ENCODE measurements around the gene CHEK2.
A peak's percentile ranks its signal among the peaks of the same experiment; 100 is the strongest.
"Not testable (repeated sequence)": the region's sequence is repeated elsewhere in the genome, so short reads cannot be mapped to it uniquely, and the experiment has no call there.

Gene CHEK2

DNA sequence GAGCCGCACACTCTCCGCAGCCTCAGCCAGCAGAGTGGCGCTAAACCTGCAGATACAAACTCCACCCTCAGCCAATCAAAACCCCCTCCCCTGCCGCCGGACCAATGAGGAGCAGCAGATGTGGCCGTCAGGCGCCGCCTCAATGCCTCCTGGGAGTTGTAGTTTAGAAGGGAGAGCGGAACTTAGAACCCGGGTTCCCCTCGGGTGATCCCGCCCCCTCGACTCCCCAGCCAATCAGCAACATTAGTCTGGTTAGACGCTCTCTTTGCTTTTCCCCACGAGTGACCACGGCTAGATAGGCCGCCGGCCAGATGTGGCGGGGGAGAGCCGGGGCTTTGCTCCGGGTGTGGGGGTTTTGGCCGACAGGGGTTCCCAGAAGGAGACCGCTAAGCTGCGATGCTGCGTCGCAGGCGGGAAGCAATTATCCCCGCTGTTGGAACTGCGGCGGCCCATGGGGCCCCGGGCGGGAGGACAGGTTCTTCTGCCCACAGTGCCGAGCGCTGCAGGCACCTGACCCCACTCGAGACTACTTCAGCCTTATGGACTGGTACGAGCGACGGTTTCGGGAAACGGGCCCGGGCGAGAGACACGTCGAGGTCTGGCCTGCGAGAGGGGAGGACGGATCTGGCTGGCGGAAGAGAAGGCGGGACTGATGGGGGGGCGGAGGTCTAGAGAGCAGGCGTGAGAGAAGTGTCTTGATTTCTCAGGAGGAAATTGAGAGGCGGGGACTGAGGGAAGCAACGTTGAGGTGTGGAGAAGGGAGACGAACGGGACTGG, at the start of gene CHEK2, which contains the start of gene HSCB:
TSS of gene CHEK2 (minus strand) at position 36 of the 777 bp plus-strand sequence. CDS start 7,099 bp downstream, outside the sequence.
TSS of gene HSCB (plus strand) at position 255 of the 777 bp plus-strand sequence. CDS start at position 312, 57 bp downstream.
- peak; percentile 98 for DNase-seq

DNA sequence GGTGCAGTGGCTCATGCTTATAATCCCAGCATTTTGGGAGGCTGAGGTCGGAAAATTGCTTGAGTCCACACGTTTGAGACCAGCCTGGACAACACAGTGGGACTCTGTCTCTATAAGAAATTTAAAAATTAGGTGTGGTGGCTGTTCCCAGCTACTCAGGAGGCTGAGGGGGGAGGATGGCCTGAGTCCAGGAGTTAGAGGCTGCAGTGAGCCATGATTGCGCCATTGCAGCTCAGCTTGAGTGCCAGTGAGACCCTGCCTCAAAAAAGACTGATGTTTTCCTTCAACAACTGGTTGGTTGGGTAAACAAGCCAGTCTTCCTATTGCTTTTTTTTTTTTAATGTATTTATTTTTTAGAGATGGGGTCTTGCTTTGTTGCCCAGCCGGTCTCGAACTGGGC, 49.5 kb upstream of the CHEK2 start:
- no peak for DNase-seq

DNA sequence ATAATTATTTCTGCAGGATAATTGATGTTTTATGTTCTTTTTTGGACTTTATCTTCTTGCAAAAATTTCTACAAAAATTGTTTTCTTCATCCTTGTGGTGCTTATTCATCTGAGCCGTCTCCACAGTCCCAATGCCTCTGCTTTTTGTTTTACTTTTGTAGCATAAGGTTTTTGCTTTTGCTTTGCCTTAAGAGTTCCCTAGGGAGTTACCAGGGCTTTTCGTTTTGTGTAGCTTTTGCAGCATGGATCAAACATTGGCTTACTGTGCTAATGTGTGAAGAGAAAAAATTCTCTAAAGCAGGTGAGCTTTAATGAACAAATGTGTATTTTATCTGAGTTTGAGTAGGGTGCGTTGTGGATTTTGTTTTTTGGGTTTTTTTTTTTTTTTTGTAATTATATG, 47.0 kb upstream of the CHEK2 start:
- DNase-seq = no peak

DNA sequence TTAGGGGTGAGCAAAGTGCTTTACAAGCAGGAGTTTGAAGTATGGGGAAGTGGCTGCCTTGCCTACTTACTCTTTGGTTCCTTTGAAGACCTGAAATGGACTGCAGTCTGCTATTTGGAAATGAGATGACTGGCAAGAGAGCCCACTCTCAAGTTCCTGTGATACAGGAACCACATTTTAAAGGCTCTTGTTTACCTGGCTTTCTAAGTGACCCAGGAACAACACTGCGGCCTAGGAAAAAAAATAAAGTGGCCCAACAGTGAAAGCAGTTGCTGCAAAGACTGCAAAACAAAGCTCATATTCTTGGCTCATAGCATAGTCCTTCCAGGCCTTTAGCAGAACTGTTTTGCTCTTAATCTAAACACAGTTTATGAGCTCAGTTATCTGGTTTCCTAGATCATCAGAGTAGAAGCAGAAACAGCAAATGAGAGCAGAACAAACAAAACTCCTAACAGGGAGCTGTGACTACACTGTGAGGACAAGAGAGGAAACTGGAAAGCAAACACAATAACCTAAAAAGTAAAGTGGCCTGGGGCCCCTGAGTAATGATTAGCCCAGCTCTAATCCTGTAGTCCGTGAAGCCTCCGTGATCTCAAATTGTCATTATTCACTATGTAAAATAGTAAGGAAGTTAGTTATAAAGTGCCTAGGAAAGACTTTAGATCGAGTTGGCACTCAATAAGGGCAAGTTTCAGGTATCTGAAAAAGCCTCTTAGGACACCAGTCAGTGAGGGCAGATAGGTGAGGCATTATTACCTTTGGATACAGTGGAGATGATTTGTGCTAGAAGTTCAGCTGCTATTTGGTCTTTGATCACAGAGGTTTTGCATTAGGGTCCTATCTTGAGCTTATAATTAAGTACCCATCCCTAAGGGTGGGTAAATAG, 42.4 kb upstream of the CHEK2 start:
- DNase-seq = no peak

DNA sequence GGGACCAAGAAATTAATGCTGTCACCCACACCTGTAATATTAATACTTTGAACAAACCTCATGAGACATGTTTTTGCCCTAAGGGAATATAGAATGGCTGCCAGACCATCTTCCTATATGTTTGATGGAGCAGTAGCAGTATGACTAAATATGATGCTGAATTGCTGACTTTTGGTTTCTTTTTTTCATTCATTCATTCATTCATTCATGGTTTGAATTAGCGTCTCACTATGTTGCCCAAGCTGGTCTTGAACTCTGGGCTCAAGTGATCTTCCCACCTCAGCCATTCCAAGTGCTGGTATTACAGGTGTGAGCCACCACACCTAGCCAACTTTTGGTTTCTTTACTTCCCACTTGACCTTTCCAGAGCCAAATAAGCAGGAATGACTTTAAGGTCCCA, 38.7 kb upstream of the CHEK2 start:
- no peak for DNase-seq

DNA sequence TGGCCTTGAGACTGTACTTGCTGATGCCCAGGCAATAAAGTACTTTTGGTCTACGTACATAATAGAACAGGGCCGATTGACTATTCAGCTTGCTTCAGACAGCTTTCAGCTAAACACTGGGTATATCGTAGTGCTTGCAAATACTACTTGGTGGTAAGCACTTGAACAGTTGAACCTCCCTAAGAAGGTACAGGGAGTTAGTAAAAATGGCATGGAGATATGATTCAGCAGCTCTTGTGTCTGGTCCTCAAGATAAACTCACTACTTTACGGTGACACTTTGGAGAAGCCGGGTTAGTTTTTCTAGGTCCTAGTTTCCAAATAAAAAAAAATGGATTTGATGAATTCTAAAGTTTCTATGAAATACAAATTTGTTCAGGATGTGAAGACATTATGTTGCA, 38.2 kb upstream of the CHEK2 start:
- no peak for DNase-seq

DNA sequence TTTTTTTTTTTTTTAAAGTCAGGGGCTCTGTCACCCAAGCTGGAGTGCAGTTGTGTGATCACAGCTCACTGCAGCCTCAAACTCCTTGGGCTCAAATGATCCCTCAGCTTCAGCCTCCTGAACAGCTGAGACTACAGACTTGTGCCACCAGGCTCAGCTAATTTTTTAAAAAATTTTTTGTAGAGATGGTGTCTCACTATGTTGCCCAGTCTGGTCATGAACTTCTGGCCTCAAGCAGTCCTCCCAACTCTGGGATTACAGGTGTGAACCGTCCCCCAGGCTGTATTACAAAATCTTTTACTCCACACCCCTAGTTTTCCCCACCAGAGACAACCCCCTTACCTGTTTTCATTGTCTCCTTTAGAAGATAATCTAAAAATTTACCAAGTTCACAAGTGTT, 32.8 kb upstream of the CHEK2 start:
- DNase-seq = no peak

DNA sequence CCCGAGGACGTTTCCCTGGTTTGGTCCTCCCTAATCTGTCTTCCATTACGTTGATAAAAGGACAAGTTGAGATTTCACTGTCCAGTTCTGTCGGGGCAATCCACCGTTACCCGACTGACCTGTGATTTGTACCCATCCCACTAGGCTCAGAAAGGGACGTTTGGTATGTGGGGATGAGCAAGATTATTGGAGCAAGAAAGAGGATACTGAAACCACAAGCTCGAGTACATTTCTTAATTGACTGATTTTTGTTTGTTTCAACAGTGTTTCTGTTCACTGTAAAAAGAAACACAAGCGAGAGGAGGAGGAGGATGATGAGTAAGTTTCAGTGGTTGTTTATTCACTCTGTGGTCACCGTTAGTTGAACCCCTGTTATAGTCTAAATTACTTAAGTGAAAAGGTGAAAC, 31.8 kb upstream of the CHEK2 start:
- peak; percentile 16 for DNase-seq

DNA sequence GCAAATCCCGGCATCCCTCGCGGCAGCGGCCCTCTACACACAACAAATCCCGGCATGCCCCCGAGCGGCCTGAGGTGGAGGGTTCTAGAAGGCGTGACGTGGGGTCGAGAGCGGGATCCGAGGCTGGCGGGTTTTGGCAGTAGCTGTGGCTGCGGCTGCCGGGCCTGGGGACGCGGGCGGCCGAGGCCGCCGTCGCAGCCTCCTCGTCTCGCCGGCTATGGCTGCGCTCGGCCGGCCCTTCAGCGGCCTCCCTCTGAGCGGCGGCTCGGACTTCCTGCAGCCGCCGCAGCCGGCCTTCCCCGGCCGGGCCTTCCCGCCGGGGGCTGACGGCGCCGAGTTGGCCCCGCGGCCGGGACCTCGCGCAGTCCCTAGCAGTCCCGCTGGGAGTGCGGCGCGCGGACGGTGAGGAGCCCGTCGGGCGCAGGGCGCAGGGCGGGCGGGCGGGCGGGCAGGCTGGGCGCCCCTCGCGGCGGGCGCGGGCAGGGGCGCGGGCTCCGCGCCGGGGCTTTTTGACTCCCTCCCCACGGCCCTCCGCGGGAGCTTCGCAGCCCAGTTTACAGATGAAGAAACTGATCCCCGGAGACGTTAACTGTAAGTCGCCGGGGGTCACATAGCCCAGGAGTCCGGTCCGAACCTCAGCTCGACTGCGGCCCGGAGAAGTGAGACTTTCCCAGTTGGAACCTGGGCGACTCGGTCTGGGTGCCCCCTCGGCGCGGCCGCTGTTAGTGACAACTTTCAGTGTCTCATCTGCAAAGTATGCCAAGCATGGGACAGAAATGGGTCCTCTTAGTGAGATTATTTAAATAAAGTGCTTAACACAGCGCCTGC, 31.2 kb upstream of the CHEK2 start, which contains the start of gene CCDC117:
TSS of gene CCDC117 (plus strand) at position 63 of the 828 bp plus-strand sequence. CDS start at position 218, 155 bp downstream.
- DNase-seq = peak; percentile 95

DNA sequence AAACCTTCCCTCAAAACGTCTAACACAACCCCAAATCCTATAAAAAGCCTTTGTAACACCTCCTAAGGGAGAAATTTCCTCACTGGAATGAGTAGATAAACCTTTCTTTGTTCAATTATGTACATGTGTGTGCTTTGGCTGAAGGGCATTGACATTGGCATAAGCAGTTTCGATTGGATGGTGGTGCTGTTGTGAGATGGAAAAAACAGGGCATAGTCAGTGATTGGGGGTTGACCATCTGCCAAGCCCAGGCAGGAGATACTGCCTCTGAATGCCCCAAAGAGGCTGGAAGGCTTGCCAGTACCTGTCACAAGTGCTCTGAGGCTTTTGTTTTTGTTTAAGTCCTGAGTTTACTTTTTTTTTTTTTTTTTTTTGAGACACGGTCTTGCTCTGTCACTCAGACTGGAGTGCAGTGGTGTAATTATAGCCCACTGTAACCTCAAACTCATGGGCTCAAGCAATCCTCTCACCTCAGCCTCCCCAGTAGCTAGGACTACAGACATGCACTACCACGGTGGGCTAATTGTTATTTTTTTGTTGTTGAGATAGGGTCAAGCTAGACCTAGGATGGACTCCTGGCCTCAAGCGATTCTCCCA, 29.7 kb upstream of the CHEK2 start:
- no peak for DNase-seq

DNA sequence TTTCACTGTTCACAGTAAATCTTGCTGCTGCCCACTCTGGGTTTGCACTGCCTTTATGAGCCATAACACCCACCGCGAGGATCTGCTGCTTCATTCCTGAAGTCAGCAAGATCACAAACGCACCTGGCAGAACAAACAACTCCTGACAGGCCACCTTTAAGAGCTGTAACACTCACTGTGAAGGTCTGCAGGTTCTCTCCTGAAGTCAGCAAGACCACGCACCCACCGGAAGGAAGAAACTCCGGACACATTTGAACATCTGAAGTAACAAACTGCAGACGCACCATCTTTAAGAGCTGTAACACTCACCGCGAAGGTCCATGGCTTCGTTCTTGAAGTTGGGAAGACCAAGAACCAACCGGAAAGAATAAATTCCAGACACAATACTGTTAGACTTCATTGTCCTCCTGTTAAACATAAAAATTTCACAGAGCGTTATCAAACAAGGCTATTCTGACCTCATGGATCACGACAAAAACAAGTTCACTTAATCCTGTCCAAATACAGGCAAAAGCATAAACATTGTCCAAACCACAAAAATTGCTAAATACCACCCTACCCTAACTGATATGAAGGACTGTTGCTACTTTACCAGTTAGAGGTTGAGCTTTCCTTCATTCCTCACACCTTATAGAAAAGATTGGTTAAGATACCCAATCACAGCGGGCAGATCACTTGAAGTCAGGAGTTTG, 27.9 kb upstream of the CHEK2 start:
- DNase-seq = no peak

DNA sequence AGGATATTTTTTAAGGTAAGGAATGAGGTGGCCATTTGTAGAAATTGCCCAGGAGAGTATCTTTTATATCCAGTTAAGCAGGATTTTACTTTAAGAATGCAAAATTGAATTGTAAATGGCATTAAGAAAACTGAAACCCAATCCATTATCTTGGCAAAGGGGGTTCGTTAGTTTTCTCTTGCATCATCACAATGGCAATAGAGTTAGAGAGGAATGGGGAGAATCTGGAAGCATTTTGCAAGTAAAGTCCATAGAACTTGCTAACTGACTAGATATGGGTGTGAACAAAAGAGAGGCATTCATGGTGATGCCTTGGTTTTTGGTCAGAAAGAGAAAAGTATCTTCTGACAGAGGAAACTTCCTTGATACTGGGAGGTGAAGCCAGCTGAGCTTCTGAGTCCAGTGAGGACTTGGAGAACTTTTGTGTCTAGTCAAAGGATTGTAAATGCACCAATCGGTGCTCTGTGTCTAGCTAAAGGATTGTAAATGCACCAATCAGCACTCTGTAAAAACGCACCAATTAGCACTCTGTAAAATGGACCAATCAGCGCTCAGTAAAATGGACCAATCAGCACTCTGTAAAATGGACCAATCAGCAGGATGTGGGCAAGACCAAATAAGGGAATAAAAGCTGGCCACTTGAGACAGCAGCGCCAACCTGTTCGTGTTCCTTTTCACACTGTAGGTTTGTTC, 27.2 kb upstream of the CHEK2 start:
- DNase-seq = peak; percentile 35

DNA sequence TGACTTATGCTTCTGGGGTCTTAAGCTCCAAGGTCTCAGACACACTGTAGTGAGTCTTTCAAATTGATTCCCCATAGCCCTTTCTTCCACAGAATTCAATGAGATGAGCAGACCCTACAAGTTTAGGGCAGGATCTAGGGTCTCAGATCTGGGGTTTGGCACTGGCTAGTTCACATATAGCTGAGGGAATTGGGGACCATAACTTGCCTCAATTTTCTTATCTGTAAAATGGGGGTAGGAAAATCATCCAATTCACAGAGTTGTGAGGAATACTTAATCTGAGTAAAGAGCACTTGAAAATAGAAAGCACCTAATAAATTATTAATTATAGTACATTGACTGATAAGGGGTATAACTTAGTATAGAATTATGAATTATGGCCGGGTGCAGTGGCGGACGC, 25.0 kb upstream of the CHEK2 start:
- DNase-seq = no peak

DNA sequence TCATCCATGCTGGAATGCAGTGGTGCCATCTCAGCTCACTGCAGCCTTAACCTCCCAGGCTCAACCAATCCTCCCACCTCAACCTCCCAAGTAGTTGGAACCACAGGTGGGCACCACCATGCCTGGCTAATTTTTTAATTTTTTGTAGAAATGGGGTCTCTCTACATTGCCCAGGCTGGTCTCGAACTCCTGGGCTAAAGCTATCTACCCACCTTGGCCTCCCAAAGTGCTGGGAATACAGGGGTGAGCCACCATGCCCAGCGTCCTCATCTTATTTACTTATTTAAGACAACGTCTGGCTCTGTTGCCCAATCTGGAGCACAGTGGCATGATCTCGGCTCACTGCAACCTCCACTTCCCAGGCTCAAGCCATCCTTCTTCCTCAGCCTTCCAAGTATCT, 20.4 kb upstream of the CHEK2 start:
- DNase-seq = not testable (repeated sequence)

DNA sequence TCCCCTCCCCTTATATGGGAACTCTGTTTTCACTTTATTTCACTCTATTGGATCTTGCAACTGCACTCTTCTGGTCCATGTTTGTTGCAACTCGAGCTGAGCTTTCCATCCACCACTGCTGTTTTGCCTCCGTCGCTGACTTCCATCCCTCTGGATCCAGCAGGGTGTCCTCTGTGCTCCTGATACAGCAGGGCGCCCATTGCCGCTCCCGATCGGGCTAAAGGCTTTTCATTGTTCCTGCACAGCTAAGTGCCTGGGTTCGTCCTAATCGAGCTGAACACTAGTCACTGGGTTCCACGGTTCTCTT, 19.8 kb upstream of the CHEK2 start:
- DNase-seq = no peak

DNA sequence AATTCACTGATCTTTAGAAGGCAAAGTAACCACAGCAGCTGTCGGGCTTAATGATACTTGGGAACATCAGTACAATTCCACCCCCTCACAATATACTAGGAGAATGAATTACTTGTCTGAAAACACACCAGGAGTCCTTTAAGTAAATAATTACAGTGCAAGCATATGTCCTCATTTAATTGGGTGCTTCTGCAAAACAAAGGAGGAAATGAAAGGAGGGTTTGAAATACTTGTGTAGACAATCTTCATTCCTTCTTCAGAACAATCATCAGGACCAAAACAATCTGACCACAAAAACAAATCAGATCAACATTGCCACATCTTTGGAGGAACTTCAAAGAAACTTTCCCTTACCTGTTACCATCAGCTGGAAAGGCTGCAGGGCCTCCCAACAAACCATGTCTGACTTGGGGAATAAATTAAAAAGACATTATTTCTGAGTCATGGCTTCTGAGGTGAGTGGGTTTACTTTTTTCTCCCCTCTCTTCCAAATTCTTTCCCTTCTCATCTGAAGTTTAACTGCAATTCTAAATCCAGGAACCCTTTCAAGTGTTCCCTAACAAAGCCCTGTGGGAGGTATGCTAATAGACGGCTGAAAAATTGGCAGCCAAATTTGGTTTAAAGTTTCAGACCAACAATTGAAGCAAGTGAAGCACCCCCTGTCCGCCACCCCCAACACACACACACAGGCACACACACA, 18.4 kb upstream of the CHEK2 start:
- no peak for DNase-seq

DNA sequence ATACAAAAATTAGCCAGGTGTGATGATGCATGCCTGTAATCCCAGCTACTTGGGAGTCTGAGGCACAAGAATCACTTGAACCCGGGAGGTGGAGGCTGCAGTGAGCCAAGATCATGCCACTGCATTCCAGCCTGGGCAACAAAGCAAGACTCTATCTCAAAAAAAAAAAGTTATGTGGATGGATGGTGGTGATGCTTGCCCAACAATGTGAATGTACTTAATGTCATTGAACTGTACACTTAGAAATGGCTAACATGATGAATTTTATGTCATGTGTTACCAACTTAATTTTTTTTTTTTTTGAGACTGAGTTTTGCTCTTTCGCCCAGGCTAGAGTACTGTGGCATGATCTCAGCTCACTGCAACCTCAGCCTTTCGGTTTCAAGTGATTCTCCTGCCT, 12.9 kb upstream of the CHEK2 start:
- DNase-seq = not testable (repeated sequence)

DNA sequence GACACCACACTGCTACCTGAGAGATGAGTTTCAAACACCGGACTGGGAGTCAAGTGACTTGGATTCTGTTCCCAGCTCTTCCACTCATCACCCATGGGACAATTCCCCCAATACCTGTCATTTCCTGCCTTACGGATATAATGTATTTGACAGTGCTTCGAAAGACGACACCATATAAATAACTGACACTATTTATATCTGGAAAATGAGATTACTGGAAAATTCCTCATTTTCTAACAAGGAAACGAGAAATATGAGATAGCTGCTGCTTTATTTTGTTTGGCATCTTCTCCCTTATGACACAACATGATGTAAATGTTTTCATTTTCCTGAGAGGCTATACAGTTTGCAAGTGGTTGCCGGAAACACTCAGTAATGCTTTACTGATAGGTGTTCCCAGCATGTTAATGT, 8.9 kb upstream of the CHEK2 start:
- no peak for DNase-seq

DNA sequence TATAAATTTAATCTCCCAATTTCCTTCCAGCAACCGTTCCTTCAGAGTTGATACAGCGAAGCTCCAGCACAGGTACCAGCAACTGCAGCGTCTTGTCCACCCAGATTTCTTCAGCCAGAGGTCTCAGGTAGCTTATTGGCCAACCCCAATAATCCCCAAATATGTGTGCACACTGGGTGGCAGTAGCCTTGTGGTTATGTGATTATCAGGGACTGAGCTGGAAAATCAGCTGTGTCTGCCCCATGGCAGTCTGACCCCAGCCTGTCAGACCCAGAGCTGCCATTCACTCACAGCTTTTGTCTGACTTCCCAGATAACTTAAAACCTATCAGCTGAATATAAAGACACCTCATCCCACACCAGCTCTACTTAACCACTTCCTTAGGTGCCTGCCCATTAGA, 2.2 kb upstream of the CHEK2 start:
- DNase-seq = no peak

DNA sequence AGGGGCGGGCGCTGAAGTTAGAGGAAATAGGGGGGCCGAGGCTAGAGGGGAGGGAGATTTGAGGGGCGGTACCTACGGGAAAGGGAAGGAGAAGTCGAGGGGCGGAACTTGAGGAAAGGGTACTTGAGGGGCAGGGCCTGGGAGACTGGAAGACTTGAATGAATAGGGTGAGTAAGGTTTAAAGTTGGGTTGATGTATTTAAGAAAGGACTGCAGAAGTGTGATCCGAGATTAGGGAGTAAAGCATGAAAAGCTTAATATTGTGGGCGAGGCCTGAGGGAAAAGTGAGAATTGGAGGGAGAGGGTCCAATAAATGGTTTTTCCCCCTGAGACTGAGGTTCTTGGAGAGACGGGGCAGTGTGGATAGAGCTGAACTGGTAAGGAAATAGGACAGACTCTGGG, 942 bp upstream of the CHEK2 start:
- DNase-seq = no peak
